Ectodermal cell (in vitro differentiated cells): ENCODE data around the gene RPLP2.

Source experiments
- H3K27ac ChIP-seq: 2 replicates; pipeline ENCODE4 v1.7.0; 2013; ENCODE audit warnings: mild to moderate bottlenecking, low read depth, low read length; ENCODE audit not compliant: insufficient read depth, poor library complexity, severe bottlenecking
- H3K27me3 ChIP-seq: 2 replicates; pipeline ENCODE4 v1.7.0; 2013; ENCODE audit warnings: mild to moderate bottlenecking, low read length; ENCODE audit not compliant: insufficient read depth, control insufficient read depth, poor library complexity, severe bottlenecking
- H3K36me3 ChIP-seq: one replicate; pipeline ENCODE4 v1.7.0; 2013; ENCODE audit warnings: low read length; ENCODE audit not compliant: control insufficient read depth, insufficient read depth
- H3K4me1 ChIP-seq: one replicate; pipeline ENCODE4 v1.7.0; 2013; ENCODE audit warnings: low read length; ENCODE audit not compliant: control insufficient read depth, insufficient read depth
- H3K4me3 ChIP-seq: 2 replicates; pipeline ENCODE4 v1.7.0; 2013; ENCODE audit warnings: low read depth, low read length, control low read depth; ENCODE audit not compliant: insufficient read depth
- H3K9me3 ChIP-seq: 2 replicates; pipeline ENCODE4 v1.7.0; 2013; ENCODE audit warnings: mild to moderate bottlenecking, low read length, moderate library complexity; ENCODE audit not compliant: control insufficient read depth
- WGBS, 2 experiments: methylation state at CpG; one replicate each; pipeline ENCODE4 v1.1.7; 2013; ENCODE audit warnings: missing lambda C conversion rate in 2 of 2; 5-methylcytosine and 5-hydroxymethylcytosine counted together

RPLP2 gene

GRCh38 chr11:826836-827145 lies 17.0 kb downstream of the RPLP2 start:
- Histone ChIP-seq H3K9me3 (no peaks in the 10 kb centered on the region), H3K4me3 (peak overlapping the region; percentile 39), H3K27ac (no peak overlapping the region), H3K36me3 (peaks cover 9% of the 10 kb centered on the region), H3K4me1 (peaks cover 45% of the 10 kb centered on the region), H3K27me3 (peaks cover 64% of the 10 kb centered on the region)
- WGBS, 2 experiments = 4 to 5% methylated on average over 22 of the region's 22 CpGs

GRCh38 chr11:827146-827896 lies 17.6 kb downstream of the RPLP2 start:
- peaks cover 9% of the 10 kb centered on the region for H3K36me3 ChIP-seq
- H3K27me3 ChIP-seq = peaks cover 69% of the 10 kb centered on the region
- peak overlapping the region; percentile 39 for H3K4me3 ChIP-seq
- H3K4me1 ChIP-seq = peaks cover 51% of the 10 kb centered on the region
- no peak overlapping the region for H3K27ac ChIP-seq
- H3K9me3 ChIP-seq = no peaks in the 10 kb centered on the region
- WGBS, 2 experiments = 1 to 3% methylated on average over 66 of the region's 66 CpGs

DNA sequence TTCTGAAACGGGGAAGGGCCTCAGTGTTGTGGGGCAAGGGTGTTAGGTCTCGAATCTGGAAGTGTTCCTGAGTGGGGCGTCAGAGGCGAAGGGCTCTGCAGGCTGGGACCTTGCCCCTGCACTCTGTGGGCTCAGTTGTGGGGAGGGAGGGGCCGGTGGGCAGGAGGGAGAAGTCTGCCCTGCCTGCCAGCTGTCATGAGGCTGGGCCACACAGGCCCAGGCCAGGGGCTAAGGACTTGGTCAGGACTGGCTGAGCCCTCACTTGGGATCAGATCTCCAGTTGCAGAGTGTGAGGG lies 18.1 kb downstream of the RPLP2 start, which contains the start of gene CRACR2B:
TSS of gene CRACR2B (plus strand) at position 23 of the 296 bp plus-strand sequence. CDS start 689 bp downstream, outside the sequence.
- H3K27me3 ChIP-seq = peaks cover 72% of the 10 kb centered on the region
- peak within 1 kb of the TSS; percentile 39 for H3K4me3 ChIP-seq
- H3K4me1 ChIP-seq = peaks cover 53% of the 10 kb centered on the region
- H3K9me3 ChIP-seq = no peaks in the 10 kb centered on the region
- H3K36me3 ChIP-seq = peaks cover 9% of the 10 kb centered on the region
- no peak within 1 kb of the TSS for H3K27ac ChIP-seq
- WGBS, 2 experiments = 39 to 46% methylated on average over 5 of the region's 5 CpGs

DNA sequence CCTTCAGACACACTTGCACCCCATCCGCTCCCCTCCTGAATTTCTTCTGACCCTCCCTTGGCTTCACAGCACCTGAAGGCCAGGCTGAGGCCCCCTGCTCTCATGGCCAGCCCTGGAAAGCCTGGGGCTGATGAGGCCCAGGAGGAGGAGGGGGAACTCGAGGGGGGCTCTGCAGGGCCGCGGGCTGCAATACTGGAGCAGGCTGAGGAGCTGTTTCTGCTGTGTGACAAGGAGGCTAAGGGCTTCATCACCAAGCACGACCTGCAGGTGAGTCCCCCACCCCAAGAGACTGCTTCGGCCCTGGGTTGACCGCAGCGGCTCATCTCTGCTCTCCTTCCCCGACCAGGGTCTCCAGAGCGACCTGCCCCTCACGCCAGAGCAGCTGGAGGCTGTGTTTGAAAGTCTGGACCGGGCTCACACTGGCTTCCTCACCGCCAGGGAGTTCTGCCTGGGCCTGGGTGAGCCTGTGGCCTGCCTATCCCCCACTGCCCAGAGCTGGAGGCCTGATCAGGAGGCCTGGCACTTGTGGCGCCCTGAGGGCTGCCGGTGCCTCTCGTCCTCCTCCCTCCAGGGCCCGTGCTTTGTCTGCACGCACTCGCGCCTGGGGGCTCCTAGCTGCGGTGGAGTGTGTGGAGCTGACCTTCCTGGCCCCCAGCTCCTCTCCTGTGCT lies 18.9 kb downstream of the RPLP2 start:
- H3K4me3 ChIP-seq = no peak overlapping the region
- H3K27ac ChIP-seq = no peak overlapping the region
- peaks cover 55% of the 10 kb centered on the region for H3K4me1 ChIP-seq
- WGBS, 2 experiments = 45 to 47% methylated on average over 21 of the region's 21 CpGs
- peaks cover 72% of the 10 kb centered on the region for H3K27me3 ChIP-seq
- H3K36me3 ChIP-seq = peaks cover 9% of the 10 kb centered on the region
- no peaks in the 10 kb centered on the region for H3K9me3 ChIP-seq

GRCh38 chr11:829176-829846 lies 19.5 kb downstream of the RPLP2 start:
- Histone ChIP-seq H3K9me3 (no peaks in the 10 kb centered on the region), H3K4me3 (peak overlapping the region; percentile 33), H3K36me3 (peaks cover 6% of the 10 kb centered on the region), H3K27ac (no peak overlapping the region), H3K4me1 (peaks cover 56% of the 10 kb centered on the region), H3K27me3 (peaks cover 72% of the 10 kb centered on the region)
- 6 to 7% methylated on average over 40 of the region's 40 CpGs for WGBS, 2 experiments

GRCh38 chr11:829847-830294 lies 20.1 kb downstream of the RPLP2 start:
- peaks cover 62% of the 10 kb centered on the region for H3K4me1 ChIP-seq
- WGBS, 2 experiments = 1% methylated on average over 39 of the region's 39 CpGs
- peak overlapping the region; percentile 33 for H3K4me3 ChIP-seq

GRCh38 chr11:830295-831117 lies 20.7 kb downstream of the RPLP2 start:
- 1% methylated on average over 78 of the region's 78 CpGs for WGBS, 2 experiments
- Histone ChIP-seq H3K4me3 (peak overlapping the region; percentile 33), H3K4me1 (peaks cover 64% of the 10 kb centered on the region), H3K36me3 (no peaks in the 10 kb centered on the region), H3K9me3 (no peaks in the 10 kb centered on the region), H3K27ac (no peak overlapping the region), H3K27me3 (peaks cover 71% of the 10 kb centered on the region)

More at GRCh38 chr11:829847-830294, 20.1 kb downstream of the RPLP2 start:
- H3K9me3 ChIP-seq = no peaks in the 10 kb centered on the region
- peaks cover under 1% of the 10 kb centered on the region for H3K36me3 ChIP-seq
- H3K27me3 ChIP-seq = peaks cover 72% of the 10 kb centered on the region
- H3K27ac ChIP-seq = no peak overlapping the region

- Histone ChIP-seq H3K27ac (no peak overlapping the region), H3K4me3 (peak overlapping the region; percentile 33), H3K27me3 (peaks cover 63% of the 10 kb centered on the region), H3K36me3 (no peaks in the 10 kb centered on the region), H3K9me3 (no peaks in the 10 kb centered on the region), H3K4me1 (peaks cover 64% of the 10 kb centered on the region)
- WGBS, 2 experiments = 9 to 13% methylated on average over 31 of the region's 31 CpGs
These were observed 21.5 kb downstream of the RPLP2 start for GRCh38 chr11:831118-831864.

DNA sequence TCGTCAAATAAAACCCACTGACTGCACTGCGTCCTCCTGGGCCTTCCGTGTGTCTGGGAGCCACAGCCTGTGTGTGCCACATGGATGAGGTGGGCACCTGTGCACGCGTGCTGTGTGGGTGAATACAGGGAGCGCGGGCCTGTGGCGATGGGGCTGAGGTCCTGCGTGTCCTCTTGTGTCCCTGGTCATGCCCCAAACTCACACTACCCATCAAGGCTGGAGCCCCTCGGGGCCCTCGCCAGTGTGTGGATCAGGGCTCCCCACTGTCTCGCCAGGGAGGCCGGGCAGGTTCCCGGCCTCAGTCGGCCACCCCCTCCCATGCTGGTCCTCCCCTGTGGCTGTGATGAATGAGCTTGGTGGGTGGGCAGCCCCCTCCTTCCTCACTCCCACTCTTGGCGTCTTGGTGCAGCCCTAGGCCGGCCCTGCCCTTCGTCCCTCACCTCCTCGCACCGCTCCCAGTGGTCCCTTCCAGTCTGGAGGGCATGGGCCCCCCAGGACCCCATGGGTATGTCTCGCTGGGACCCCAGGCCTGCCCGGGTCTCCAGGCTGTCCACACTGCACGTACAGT lies 22.3 kb downstream of the RPLP2 start:
- Histone ChIP-seq H3K27ac (no peak overlapping the region), H3K4me1 (peaks cover 61% of the 10 kb centered on the region), H3K9me3 (no peaks in the 10 kb centered on the region), H3K4me3 (peak overlapping the region; percentile 61), H3K36me3 (peaks cover 6% of the 10 kb centered on the region), H3K27me3 (peaks cover 56% of the 10 kb centered on the region)
- WGBS, 2 experiments = 37 to 39% methylated on average over 23 of the region's 23 CpGs
